Endothelial cell of umbilical vein (primary cell): Measurements from ENCODE around the gene TMEM82. TPM values are rescaled to one million over a fixed set of nuclear protein-coding genes. Genes with fewer than 3 reads are reported as not detected.

Experiments
- BruUV-seq: library from RNA; stranded (reverse); fragments of 400-500 nt; replicated peaks from 2 replicates; lab custom pipeline; 2021; lab: Mats Ljungman, UMichigan
- CTCF ChIA-PET: fragments of 300-600, 350-600 bp; sonication (Branson Sonifier 250); formaldehyde crosslinking; loops from one replicate; lab custom pipeline; 2021; ENCODE audit warnings: antibody characterized with exemption, inconsistent platforms; lab: Charles Lee
- POLR2A ChIA-PET: fragments of 300-600, 350-600 bp; sonication (Branson Sonifier 250); formaldehyde crosslinking; loops from one replicate; lab custom pipeline; 2021; ENCODE audit warnings: antibody characterized with exemption, inconsistent platforms; lab: Charles Lee
- DNase-seq: peaks from one replicate; pipeline ENCODE4 v3.0.0-alpha.2; 2011; ENCODE audit warnings: low read depth, low spot score
- FAIRE-seq: peaks from 2 replicates; lab custom pipeline; 2011; peaks lifted over from hg19 to GRCh38; lab: Jason Lieb, UNC
- H2AFZ ChIP-seq: 2 replicates; pipeline ENCODE4 v1.6.0; 2012; ENCODE audit warnings: low read depth, low read length, control low read depth, inconsistent platforms
- H3K27ac ChIP-seq: 2 replicates; pipeline ENCODE4 v1.5.1; 2011; ENCODE audit warnings: low read depth, mild to moderate bottlenecking, control low read depth, low read length, moderate library complexity; ENCODE audit not compliant: insufficient read depth
- H3K27me3 ChIP-seq, 2 experiments: 2 replicates each; pipeline versions ENCODE4 v1.6.0 to v1.6.1; 2011; ENCODE audit warnings: low read length in 2 of 2, mixed read lengths in 1 of 2; ENCODE audit not compliant: control insufficient read depth in 2 of 2, insufficient read depth in 2 of 2
- H3K36me3 ChIP-seq, 2 experiments: 2 replicates in 1 of 2; 3 replicates in 1 of 2; pipeline ENCODE4 v1.5.1; 2011; ENCODE audit warnings: low read length in 2 of 2, mild to moderate bottlenecking in 1 of 2, moderate library complexity in 1 of 2; ENCODE audit not compliant: control insufficient read depth in 2 of 2, insufficient read depth in 2 of 2; ENCODE audit errors: extremely low read depth in 1 of 2
- H3K4me1 ChIP-seq: 3 replicates; pipeline ENCODE4 v1.5.1; 2011; ENCODE audit warnings: mild to moderate bottlenecking, low read length; ENCODE audit not compliant: control insufficient read depth, insufficient read depth; ENCODE audit errors: extremely low read depth
- H3K4me2 ChIP-seq: 2 replicates; pipeline ENCODE4 v1.6.1; 2011; ENCODE audit warnings: low read length, control low read depth, mixed read lengths; ENCODE audit not compliant: insufficient read depth
- H3K4me3 ChIP-seq, 3 experiments: fragments of 200-600 bp in 1 of 3; sonication (generic), shearing (Covaris generic) in 1 of 3; replicated peaks in 1 of 3; 2 replicates each; pipeline ENCODE4 v1.5.1; 2011 to 2016; ENCODE audit warnings: control low read depth in 3 of 3, low read length in 3 of 3, mild to moderate bottlenecking in 2 of 3, inconsistent platforms in 1 of 3, low read depth in 1 of 3, moderate library complexity in 1 of 3; ENCODE audit not compliant: insufficient read depth in 1 of 3
- H3K79me2 ChIP-seq: 2 replicates; pipeline ENCODE4 v1.6.0; 2012; ENCODE audit warnings: low read length, inconsistent platforms; ENCODE audit not compliant: control insufficient read depth, insufficient read depth
- H3K9ac ChIP-seq: replicated peaks from 2 replicates; pipeline ENCODE3; 2011; ENCODE audit warnings: low read length, control low read depth; ENCODE audit not compliant: insufficient read depth; ENCODE audit errors: extremely low read depth
- H3K9me1 ChIP-seq: replicated peaks from 3 replicates; pipeline ENCODE4 v1.6.0; 2011; ENCODE audit warnings: mild to moderate bottlenecking, low read length; ENCODE audit not compliant: control insufficient read depth, insufficient read depth; ENCODE audit errors: extremely low read depth
- H3K9me3 ChIP-seq: replicated peaks from 2 replicates; pipeline ENCODE4 v1.5.1; 2012; ENCODE audit warnings: low read length, inconsistent platforms; ENCODE audit not compliant: control insufficient read depth, insufficient read depth
- H4K20me1 ChIP-seq: replicated peaks from 2 replicates; pipeline ENCODE3; 2011; ENCODE audit warnings: mild to moderate bottlenecking, low read length; ENCODE audit not compliant: control insufficient read depth, insufficient read depth; ENCODE audit errors: extremely low read depth
- EZH2 ChIP-seq: IDR thresholded peaks from 2 replicates; pipeline ENCODE4 v1.6.1; 2012; ENCODE audit warnings: borderline replicate concordance, low read depth, mild to moderate bottlenecking, moderate library complexity, low read length, inconsistent platforms; ENCODE audit not compliant: severe bottlenecking
- FOS ChIP-seq: IDR thresholded peaks from 2 replicates; pipeline ENCODE4 v1.6.1; 2011; ENCODE audit warnings: mild to moderate bottlenecking, low read length, moderate library complexity, borderline replicate concordance; ENCODE audit not compliant: insufficient read depth
- GATA2 ChIP-seq: IDR thresholded peaks from 2 replicates; pipeline ENCODE4 v1.7.0; 2011; ENCODE audit warnings: low read depth, mild to moderate bottlenecking, moderate library complexity, mixed read lengths, low read length; ENCODE audit not compliant: insufficient read length, insufficient read depth
- JUN ChIP-seq: IDR thresholded peaks from 2 replicates; pipeline ENCODE4 v1.6.1; 2011; ENCODE audit warnings: borderline replicate concordance, low read depth; ENCODE audit not compliant: insufficient read length, insufficient read depth
- MYC ChIP-seq: IDR thresholded peaks from one replicate; pipeline ENCODE4 v1.6.1; 2011; ENCODE audit warnings: mild to moderate bottlenecking, low read depth, low read length
- POLR2A ChIP-seq: IDR thresholded peaks from 2 replicates; pipeline ENCODE4 v1.6.1; 2012; ENCODE audit warnings: low read depth, mild to moderate bottlenecking, control low read depth, low read length
- POLR2AphosphoS5 ChIP-seq: IDR thresholded peaks from 2 replicates; pipeline ENCODE4 v1.6.1; 2012; ENCODE audit warnings: low read depth, mild to moderate bottlenecking, control low read depth, low read length, moderate library complexity; ENCODE audit not compliant: insufficient read depth
- dilution Hi-C: fragments of 300-500 bp; cut with MboI; formaldehyde crosslinking; loops from one replicate; pipeline ENCODE4 v1.15.0; 2019; ENCODE audit warnings: low sequenced_read_pairs; ENCODE audit not compliant: extremely low pct_ligation_motif_present
- intact Hi-C: fragments of 100-400 bp; cut with micrococcal nuclease; formaldehyde crosslinking; loops from one replicate; pipeline ENCODE4 v1.10.0; 2022
- polyA plus RNA-seq, 4 experiments: library from polyadenylated mRNA; depleted of rRNA in 3 of 4; stranded (reverse) in 3 of 4; unstranded in 1 of 4; fragments of >200 nt; gene quantifications; 2 replicates each; pipeline versions ENCODE4 v1.2.1 to v1.2.3, GENCODE V29; 2011 to 2012; ENCODE audit warnings: missing spikeins in 1 of 4
- total RNA-seq: library from RNA; stranded (reverse); gene quantifications from 2 replicates; pipeline ENCODE4 v1.2.3, GENCODE V29; 2021
- TF ChIP-seq, protein P1 (sequence below): IDR thresholded peaks from 2 replicates; pipeline ENCODE4 v1.6.1; 2011; ENCODE audit not compliant: insufficient read depth, insufficient read length
- TF ChIP-seq, protein P2 (sequence below), 2 donors: IDR thresholded peaks; 1 replicate in 1 of 2; 2 replicates in 1 of 2; pipeline ENCODE4 v1.5.1; 2011; ENCODE audit warnings: low read length in 2 of 2, mild to moderate bottlenecking in 2 of 2, moderate library complexity in 2 of 2, control low read depth in 1 of 2, inconsistent platforms in 1 of 2, low read depth in 1 of 2; ENCODE audit not compliant: insufficient read depth in 1 of 2; ENCODE audit errors: extremely low read depth in 1 of 2

Gene TMEM82
- total and polyA plus RNA-seq, 2 donors (not counting 3 experiments of a cell fraction or from before 2014, with no cell fraction given) = not detected

DNA sequence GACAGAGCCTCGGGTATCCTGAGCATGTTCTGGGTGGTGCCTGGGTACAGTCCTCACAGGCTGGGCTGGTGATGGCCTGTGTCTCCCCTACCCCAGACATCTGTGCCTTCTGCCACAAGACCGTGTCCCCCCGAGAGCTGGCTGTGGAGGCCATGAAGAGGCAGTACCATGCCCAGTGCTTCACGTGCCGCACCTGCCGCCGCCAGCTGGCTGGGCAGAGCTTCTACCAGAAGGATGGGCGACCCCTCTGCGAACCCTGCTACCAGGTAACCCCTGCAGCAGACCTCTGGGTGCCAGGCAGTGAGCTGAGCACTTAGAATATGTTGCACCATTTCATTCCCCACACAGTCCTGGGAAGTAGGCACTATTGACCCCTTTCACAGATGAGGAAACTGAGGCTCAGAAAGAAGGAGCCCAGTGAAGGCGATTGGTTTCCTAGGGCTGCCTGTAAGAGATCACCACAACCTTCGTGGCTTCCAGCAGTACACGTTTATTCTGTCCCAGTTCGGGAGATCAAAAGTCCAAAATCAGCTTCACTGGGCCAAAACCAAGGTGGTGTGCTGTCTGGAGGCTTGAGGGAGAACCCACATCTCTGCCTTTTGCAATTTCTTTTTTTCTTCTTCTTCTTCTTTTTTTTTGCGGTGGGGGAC is 28.1 kb downstream of the TMEM82 start:
- TF ChIP-seq, protein P1, sequence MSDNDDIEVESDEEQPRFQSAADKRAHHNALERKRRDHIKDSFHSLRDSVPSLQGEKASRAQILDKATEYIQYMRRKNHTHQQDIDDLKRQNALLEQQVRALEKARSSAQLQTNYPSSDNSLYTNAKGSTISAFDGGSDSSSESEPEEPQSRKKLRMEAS = no peak
- no peak for TF ChIP-seq MYC
- no peak for TF ChIP-seq GATA2
- no peak for TF ChIP-seq EZH2
- no peak for TF ChIP-seq POLR2A
- ChIA-PET POLR2A (interaction anchor here (1.3 kb wide), 1 partner anchor 10 kb away, joined by 3 read pairs; no protein-coding TSS in a partner anchor), CTCF (interaction anchor here (0.8 kb wide), 1 partner anchor 22 kb away, joined by 3 read pairs; no protein-coding TSS in a partner anchor)
- H3K27ac ChIP-seq = no peak overlapping the region
- DNase-seq (no peak), FAIRE-seq (no peak)
- dilution Hi-C loops (no loop called here), intact Hi-C loops (no loop called here)
- no peak overlapping the region for H3K4me2 ChIP-seq
- H2AFZ ChIP-seq = no peak overlapping the region
- peaks cover 43 to 58% of the 10 kb centered on the region in 2 experiments for H3K36me3 ChIP-seq
- H4K20me1 ChIP-seq = peaks cover 3% of the 10 kb centered on the region
- no peak overlapping the region for H3K4me3 ChIP-seq
- peaks cover 6% of the 10 kb centered on the region for H3K4me1 ChIP-seq
- no peak overlapping the region for H3K9ac ChIP-seq
- peaks cover 58% of the 10 kb centered on the region for H3K79me2 ChIP-seq
- H3K9me1 ChIP-seq = no peaks in the 10 kb centered on the region
- BruUV-seq = no TSS peak
- H3K9me3 ChIP-seq = no peaks in the 10 kb centered on the region
- H3K27me3 ChIP-seq = no peaks in the 10 kb centered on the region

DNA sequence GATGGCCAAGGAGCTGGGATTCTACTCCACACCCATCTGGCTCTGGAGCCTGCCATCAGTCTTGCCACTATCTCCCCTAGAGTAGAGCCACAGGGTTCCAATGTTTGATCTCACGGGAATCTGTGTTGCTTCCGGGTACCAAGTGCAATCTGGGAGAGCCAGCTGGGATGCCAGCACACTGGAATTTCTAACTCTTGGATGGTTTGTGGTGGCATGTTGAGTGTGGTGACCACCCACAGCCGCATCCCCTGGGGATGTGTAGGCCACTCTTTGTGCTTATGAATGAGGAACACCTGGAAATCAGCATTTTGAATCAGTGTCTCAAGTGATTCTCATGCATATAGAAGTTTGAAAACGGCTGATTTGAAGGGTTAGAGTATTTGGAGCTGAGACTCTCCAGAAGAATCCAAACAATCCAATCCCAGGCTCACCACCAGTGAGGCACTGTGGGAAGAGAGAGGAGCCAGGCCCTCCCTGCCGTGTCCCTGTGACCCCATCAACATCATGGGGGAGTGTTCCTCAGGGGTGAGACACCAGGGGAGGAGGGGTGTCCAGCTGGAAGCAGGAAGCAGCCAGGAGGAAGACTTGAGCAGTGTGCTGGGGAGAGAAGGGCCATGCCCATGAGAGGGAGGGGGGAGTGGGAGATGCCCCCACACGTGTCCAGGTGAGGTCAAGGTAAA is 29.7 kb downstream of the TMEM82 start:
- Histone ChIP-seq H3K36me3 (peaks cover 46 to 61% of the 10 kb centered on the region in 2 experiments), H3K9me3 (no peaks in the 10 kb centered on the region), H3K4me2 (no peak overlapping the region), H3K79me2 (peaks cover 47% of the 10 kb centered on the region), H4K20me1 (peaks cover 3% of the 10 kb centered on the region), H2AFZ (no peak overlapping the region), H3K9me1 (no peaks in the 10 kb centered on the region), H3K27me3 (no peaks in the 10 kb centered on the region), H3K4me1 (no peaks in the 10 kb centered on the region), H3K4me3 (no peak overlapping the region), H3K27ac (no peak overlapping the region), H3K9ac (no peak overlapping the region)
- DNase-seq (no peak), FAIRE-seq (no peak)
- ChIA-PET CTCF (interaction anchor here (0.8 to 1.0 kb wide), 2 partner anchors 8 to 31 kb away, joined by 3 read pairs; no protein-coding TSS in a partner anchor), POLR2A (interaction anchor here (1.3 kb wide), 1 partner anchor 12 kb away, joined by 3 read pairs; no protein-coding TSS in a partner anchor)
- no TSS peak for BruUV-seq
- intact Hi-C loops (no loop called here), dilution Hi-C loops (no loop called here)
- TF ChIP-seq, protein P1 = no peak
- TF ChIP-seq FOS = no peak
- no peak for TF ChIP-seq EZH2
- no peak for TF ChIP-seq POLR2AphosphoS5
- TF ChIP-seq POLR2A = no peak
- no peak for TF ChIP-seq MYC
- no peak for TF ChIP-seq GATA2
- no peak for TF ChIP-seq JUN
- TF ChIP-seq, protein P2, sequence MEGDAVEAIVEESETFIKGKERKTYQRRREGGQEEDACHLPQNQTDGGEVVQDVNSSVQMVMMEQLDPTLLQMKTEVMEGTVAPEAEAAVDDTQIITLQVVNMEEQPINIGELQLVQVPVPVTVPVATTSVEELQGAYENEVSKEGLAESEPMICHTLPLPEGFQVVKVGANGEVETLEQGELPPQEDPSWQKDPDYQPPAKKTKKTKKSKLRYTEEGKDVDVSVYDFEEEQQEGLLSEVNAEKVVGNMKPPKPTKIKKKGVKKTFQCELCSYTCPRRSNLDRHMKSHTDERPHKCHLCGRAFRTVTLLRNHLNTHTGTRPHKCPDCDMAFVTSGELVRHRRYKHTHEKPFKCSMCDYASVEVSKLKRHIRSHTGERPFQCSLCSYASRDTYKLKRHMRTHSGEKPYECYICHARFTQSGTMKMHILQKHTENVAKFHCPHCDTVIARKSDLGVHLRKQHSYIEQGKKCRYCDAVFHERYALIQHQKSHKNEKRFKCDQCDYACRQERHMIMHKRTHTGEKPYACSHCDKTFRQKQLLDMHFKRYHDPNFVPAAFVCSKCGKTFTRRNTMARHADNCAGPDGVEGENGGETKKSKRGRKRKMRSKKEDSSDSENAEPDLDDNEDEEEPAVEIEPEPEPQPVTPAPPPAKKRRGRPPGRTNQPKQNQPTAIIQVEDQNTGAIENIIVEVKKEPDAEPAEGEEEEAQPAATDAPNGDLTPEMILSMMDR (IDR thresholded peaks at IDR 0.05; ENCODE audit: extremely low read depth in 1 of 2, insufficient read depth in 1 of 2, low read depth in 1 of 2, low read length in 2 of 2) = no peak
